Gastrocnemius medialis (tissue), 4 donors: ENCODE data around the gene TMEM200B.

Source experiments
- POLR2A ChIP-seq, 2 donors: fragments of 450-650 bp; IDR thresholded peaks; one replicate each; pipeline ENCODE4 v1.6.1; 2017; ENCODE audit warnings: antibody characterized with exemption in 2 of 2, mild to moderate bottlenecking in 2 of 2, moderate library complexity in 2 of 2
- TF ChIP-seq, protein P1 (sequence below), 5 experiments: fragments of 450-650 bp in 3 of 5; fragments of 200-600 bp in 2 of 5; sonication (generic) in 2 of 5; IDR thresholded peaks in 4 of 5; conservative IDR thresholded peaks in 1 of 5; 1 replicate in 4 of 5; 2 replicates in 1 of 5; pipeline ENCODE4 v1.5.1; 2016 to 2019; ENCODE audit warnings: antibody characterized with exemption in 5 of 5, mild to moderate bottlenecking in 3 of 5, moderate library complexity in 3 of 5

DNA sequence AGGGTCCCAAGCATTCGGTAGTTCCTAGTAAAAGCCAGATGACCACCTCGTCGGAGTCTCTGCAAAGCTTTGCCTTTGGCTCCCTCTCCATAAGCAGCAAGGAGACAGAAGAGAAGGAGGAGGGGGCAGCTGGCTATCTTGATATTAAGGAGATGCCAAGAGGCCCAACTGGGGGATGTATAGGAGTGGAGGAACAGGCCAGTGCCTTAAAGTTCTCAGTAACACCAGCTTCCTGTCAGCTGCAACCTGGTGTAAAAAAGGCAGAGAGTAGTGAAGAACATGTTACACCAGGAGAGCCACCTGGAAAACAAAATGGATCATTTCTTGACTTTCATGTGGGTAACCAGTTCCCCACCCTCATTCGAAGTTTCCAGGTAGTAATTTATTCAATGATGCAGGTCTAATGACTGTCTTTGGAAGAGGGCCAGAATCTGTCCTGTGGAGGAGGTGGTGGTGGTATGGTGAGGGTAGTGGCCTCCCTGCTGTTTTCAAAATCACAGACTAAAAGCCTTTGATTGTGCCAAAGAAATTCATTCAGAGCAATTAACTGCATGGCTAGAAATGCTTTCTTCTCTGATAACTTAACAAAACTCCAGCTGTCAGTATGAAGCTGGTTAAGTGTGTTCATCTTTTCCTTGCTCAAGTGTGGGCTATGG, 27.3 kb downstream of the TMEM200B start:
- TF ChIP-seq, protein P1, sequence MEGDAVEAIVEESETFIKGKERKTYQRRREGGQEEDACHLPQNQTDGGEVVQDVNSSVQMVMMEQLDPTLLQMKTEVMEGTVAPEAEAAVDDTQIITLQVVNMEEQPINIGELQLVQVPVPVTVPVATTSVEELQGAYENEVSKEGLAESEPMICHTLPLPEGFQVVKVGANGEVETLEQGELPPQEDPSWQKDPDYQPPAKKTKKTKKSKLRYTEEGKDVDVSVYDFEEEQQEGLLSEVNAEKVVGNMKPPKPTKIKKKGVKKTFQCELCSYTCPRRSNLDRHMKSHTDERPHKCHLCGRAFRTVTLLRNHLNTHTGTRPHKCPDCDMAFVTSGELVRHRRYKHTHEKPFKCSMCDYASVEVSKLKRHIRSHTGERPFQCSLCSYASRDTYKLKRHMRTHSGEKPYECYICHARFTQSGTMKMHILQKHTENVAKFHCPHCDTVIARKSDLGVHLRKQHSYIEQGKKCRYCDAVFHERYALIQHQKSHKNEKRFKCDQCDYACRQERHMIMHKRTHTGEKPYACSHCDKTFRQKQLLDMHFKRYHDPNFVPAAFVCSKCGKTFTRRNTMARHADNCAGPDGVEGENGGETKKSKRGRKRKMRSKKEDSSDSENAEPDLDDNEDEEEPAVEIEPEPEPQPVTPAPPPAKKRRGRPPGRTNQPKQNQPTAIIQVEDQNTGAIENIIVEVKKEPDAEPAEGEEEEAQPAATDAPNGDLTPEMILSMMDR (IDR thresholded peaks at IDR 0.05 in 4 of 5, conservative IDR thresholded peaks at IDR 0.05 in 1 of 5) = no peak
- no peak for TF ChIP-seq POLR2A (IDR thresholded peaks at IDR 0.05)
